ENCODE data around the gene ITGB7. TPM values are rescaled to one million over a fixed set of nuclear protein-coding genes. Genes with fewer than 3 reads are reported as not detected.

ITGB7 gene
- total RNA-seq, 1 donor = 1.1 TPM

- DNase-seq (ENCODE audit: insufficient read length, low spot score, missing footprints) = no peak
- TF ChIP-seq CTCF (IDR thresholded peaks at IDR 0.05; ENCODE audit: extremely low read depth, low read depth, low read length) = no peak
- Histone ChIP-seq H2AFZ (ENCODE audit: low read length) (no peak overlapping the region), H3K27ac (ENCODE audit: low read depth, low read length) (no peak overlapping the region), H4K20me1 (ENCODE audit: insufficient read depth, low read length) (no peaks in the 10 kb centered on the region), H3K4me3 (ENCODE audit: insufficient read depth, low read length) (no peak overlapping the region), H3K9me3 (ENCODE audit: low read depth, low read length) (no peaks in the 10 kb centered on the region), H3K27me3 (ENCODE audit: insufficient read depth, low read length) (no peaks in the 10 kb centered on the region), H3K4me2 (ENCODE audit: insufficient read depth, low read length) (no peak overlapping the region), H3K36me3 (ENCODE audit: insufficient read depth, low read length) (no peaks in the 10 kb centered on the region), H3K4me1 (ENCODE audit: insufficient read depth, low read length) (peaks cover 22% of the 10 kb centered on the region), H3K79me2 (ENCODE audit: insufficient read depth, low read length) (no peaks in the 10 kb centered on the region)
Measured at GRCh38 chr12:53201639-53202038, 5.4 kb downstream of the ITGB7 start.

GRCh38 chr12:53201177-53201541, 5.9 kb downstream of the ITGB7 start:
- DNase-seq (ENCODE audit: insufficient read length, low spot score, missing footprints) = peak; percentile 95
- no peaks in the 10 kb centered on the region for H3K79me2 ChIP-seq (ENCODE audit: insufficient read depth, low read length)
- H3K4me1 ChIP-seq (ENCODE audit: insufficient read depth, low read length) = peaks cover 21% of the 10 kb centered on the region
- no peaks in the 10 kb centered on the region for H3K36me3 ChIP-seq (ENCODE audit: insufficient read depth, low read length)
- H4K20me1 ChIP-seq (ENCODE audit: insufficient read depth, low read length) = no peaks in the 10 kb centered on the region
- TF ChIP-seq CTCF (IDR thresholded peaks at IDR 0.05; ENCODE audit: extremely low read depth, low read depth, low read length) = no peak
- H3K9me3 ChIP-seq (ENCODE audit: low read depth, low read length) = no peaks in the 10 kb centered on the region
- no peak overlapping the region for H3K4me3 ChIP-seq (ENCODE audit: insufficient read depth, low read length)
- H3K27ac ChIP-seq (ENCODE audit: low read depth, low read length) = peak overlapping the region; percentile 33
- no peaks in the 10 kb centered on the region for H3K27me3 ChIP-seq (ENCODE audit: insufficient read depth, low read length)
- H2AFZ ChIP-seq (ENCODE audit: low read length) = peak overlapping the region; percentile 56
- H3K4me2 ChIP-seq (ENCODE audit: insufficient read depth, low read length) = peak overlapping the region; percentile 36

- no peaks in the 10 kb centered on the region for H3K36me3 ChIP-seq (ENCODE audit: insufficient read depth, low read length)
- H3K79me2 ChIP-seq (ENCODE audit: insufficient read depth, low read length) = no peaks in the 10 kb centered on the region
- no peaks in the 10 kb centered on the region for H4K20me1 ChIP-seq (ENCODE audit: insufficient read depth, low read length)
- peak overlapping the region; percentile 36 for H3K4me2 ChIP-seq (ENCODE audit: insufficient read depth, low read length)
- H3K4me3 ChIP-seq (ENCODE audit: insufficient read depth, low read length) = no peak overlapping the region
- peaks cover 18% of the 10 kb centered on the region for H3K4me1 ChIP-seq (ENCODE audit: insufficient read depth, low read length)
- DNase-seq (ENCODE audit: insufficient read length, low spot score, missing footprints) = peak; percentile 32
- no peak for TF ChIP-seq CTCF (IDR thresholded peaks at IDR 0.05; ENCODE audit: extremely low read depth, low read depth, low read length)
- no peaks in the 10 kb centered on the region for H3K9me3 ChIP-seq (ENCODE audit: low read depth, low read length)
- peak overlapping the region; percentile 56 for H2AFZ ChIP-seq (ENCODE audit: low read length)
- H3K27me3 ChIP-seq (ENCODE audit: insufficient read depth, low read length) = no peaks in the 10 kb centered on the region
- peak overlapping the region; percentile 33 for H3K27ac ChIP-seq (ENCODE audit: low read depth, low read length)
Measured at GRCh38 chr12:53200458-53201176, 6.4 kb downstream of the ITGB7 start.

GRCh38 chr12:53200107-53200457, 7.0 kb downstream of the ITGB7 start:
- Histone ChIP-seq H3K79me2 (ENCODE audit: insufficient read depth, low read length) (no peaks in the 10 kb centered on the region), H2AFZ (ENCODE audit: low read length) (no peak overlapping the region), H3K4me3 (ENCODE audit: insufficient read depth, low read length) (no peak overlapping the region), H3K9me3 (ENCODE audit: low read depth, low read length) (no peaks in the 10 kb centered on the region), H3K4me2 (ENCODE audit: insufficient read depth, low read length) (no peak overlapping the region), H3K36me3 (ENCODE audit: insufficient read depth, low read length) (no peaks in the 10 kb centered on the region), H3K27me3 (ENCODE audit: insufficient read depth, low read length) (no peaks in the 10 kb centered on the region), H4K20me1 (ENCODE audit: insufficient read depth, low read length) (no peaks in the 10 kb centered on the region), H3K27ac (ENCODE audit: low read depth, low read length) (no peak overlapping the region), H3K4me1 (ENCODE audit: insufficient read depth, low read length) (peaks cover 13% of the 10 kb centered on the region)
- TF ChIP-seq CTCF (IDR thresholded peaks at IDR 0.05; ENCODE audit: extremely low read depth, low read depth, low read length) = no peak
- DNase-seq (ENCODE audit: insufficient read length, low spot score, missing footprints) = no peak

All from osteoblast (primary cell).